IPS-18c (cell line): Measurements from ENCODE around the gene CD300LD.

Experiments used
- H3K4me3 ChIP-seq: 2 replicates; pipeline ENCODE4 v1.7.0; 2013; ENCODE audit warnings: low read depth, mild to moderate bottlenecking, low read length, moderate library complexity; ENCODE audit not compliant: insufficient read depth
- H3K9me3 ChIP-seq: one replicate; pipeline ENCODE4 v1.6.1; 2013; ENCODE audit warnings: mild to moderate bottlenecking, low read length, moderate library complexity; ENCODE audit not compliant: control insufficient read depth, insufficient read depth

Gene CD300LD

DNA sequence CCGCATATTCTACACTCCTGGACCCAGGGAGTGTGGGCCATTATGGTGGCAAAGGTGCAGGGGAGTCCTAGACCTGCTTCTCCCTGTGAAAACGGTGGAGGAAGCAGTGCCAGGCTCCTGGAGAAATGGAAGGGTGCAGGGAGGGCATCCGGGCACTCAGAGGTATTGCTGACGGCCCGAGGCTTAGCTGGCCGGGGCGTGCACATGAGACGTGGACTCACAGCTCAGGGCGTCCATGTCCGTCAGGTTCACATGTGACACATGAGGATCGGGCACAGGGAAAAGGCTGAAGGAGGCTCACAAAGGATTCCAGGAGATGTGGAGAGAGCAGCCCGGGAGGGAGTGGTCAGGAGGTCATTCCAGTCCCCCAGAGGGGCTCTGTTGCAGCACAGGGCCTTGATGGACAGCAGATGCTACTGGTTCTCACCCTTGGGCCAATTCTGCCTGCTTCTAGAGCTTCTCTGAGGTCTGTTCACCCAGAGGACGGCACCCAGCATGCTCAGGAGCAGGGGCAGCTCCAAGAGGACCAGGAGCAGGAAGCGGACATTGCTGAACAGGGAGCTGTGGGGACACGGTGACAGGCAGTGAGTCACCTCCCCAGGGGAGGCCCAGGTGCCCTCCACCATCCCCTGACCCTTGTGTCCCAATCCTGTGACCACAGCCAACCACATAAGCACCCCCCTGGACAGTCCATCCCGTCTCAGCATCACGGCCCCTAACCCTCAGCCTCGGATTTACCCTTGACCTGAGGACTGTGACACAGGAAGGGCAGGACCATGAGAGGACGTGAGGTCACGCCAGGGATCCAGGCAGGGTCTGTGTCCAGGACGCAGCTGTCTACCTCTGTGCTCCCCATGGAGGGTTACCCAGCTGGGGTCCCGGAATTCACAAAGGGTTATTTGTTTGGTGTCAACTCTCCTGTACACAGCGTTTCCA lies 50.6 kb downstream of the CD300LD start:
- H3K9me3 ChIP-seq: no peaks in the 10 kb centered on the region
- no peak overlapping the region for H3K4me3 ChIP-seq

DNA sequence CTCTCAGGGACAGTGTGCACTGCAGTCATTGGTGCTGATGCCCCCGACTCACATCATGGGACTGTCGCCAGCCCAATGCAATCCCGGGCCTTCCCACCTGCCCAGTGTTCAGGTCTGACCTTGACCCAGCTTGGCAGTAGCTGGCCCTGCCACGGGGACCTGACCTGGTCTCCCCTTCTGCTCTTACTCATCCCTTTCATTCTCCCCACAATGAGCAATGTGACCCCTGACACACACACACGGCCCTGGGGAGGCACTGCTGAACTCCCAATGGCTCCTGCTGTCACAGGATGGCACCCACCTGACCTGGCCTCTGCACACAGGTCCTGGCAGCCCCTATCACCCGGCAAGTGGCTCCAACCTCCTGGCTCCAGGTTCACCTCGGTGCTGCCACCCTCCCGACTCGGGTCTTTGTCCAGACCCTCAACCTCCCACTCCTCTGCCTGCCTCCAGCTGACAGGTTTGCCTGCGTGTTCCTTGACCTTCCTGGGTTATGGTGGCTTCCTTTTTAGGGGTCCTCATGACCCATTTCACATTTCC lies 52.7 kb downstream of the CD300LD start:
- Histone ChIP-seq H3K4me3 (no peak overlapping the region), H3K9me3 (no peaks in the 10 kb centered on the region)

DNA sequence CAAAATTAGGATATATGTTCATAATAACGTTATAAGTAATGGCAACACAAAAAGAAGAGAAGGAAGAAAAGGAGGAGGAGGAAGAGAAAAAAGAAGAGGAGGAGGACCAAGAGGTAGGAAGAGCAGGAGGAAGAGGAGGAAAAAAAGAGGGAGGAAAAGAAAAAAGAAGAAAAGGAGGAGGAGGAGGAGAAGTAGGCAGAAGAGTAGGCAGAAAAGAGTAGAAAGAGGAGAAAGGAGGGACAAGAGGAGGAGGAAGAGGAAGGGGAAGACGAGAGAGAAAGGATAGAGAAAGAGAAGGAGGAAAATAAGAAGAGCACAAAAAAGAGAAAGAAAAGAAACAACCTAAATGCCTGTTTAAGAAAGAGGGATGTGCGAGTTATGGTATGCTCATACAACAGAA lies 55.2 kb downstream of the CD300LD start:
- peaks cover 1% of the 10 kb centered on the region for H3K9me3 ChIP-seq
- no peak overlapping the region for H3K4me3 ChIP-seq

DNA sequence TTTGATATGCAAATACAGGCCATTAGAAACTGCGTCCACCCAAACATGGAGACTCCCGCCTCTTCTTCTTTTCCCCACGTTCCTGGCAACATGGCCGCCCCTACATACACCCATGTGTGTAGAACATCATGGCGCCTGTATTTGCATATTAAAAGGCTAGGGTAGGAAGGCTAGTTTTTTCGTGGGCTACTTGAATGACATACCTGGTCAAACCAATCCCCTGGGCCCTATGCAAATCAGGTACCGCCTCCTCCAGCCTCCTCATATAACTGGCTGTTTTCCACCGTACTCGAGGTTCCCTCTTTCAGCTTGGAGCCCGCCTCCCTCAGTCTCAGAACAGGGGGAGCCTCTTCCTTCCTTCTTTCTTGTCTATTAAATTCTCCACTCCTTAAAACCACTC lies 60.0 kb downstream of the CD300LD start:
- peaks cover 4% of the 10 kb centered on the region for H3K9me3 ChIP-seq
- no peak overlapping the region; the same call in 1 of the 2 replicates for H3K4me3 ChIP-seq

DNA sequence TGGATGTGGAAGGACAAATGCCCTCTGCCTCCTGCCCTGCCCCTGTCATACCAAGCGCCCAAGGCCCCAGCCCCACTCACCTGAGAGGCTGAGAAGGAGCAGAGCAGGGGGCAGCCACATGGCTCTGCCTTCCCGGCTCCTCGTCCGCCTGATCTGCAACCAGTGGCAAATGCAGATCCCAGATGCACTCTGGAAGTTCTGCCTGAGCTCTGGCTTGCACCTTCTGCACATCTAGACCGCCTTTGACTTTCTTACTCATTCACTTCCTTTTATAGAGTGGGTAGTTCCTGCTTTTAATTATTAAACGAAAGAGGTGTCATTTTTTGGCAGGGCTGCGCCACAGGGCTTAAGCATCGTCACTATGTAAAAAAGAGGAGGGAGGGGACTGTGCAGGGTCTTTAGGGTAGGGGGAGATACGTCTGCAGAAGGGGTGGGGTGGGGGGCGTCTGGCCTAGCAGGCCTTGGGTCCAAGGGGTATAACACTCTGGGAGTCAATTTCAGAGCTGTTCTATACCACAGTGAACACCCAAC lies 60.8 kb downstream of the CD300LD start, which contains the start of gene CD300LB:
Gene CD300LB (minus strand): TSS at position 245 of the 531 bp plus-strand sequence. CDS start 125 bp downstream, at position 120.
- peaks cover 4% of the 10 kb centered on the region for H3K9me3 ChIP-seq
- H3K4me3 ChIP-seq: no peak within 1 kb of the TSS

DNA sequence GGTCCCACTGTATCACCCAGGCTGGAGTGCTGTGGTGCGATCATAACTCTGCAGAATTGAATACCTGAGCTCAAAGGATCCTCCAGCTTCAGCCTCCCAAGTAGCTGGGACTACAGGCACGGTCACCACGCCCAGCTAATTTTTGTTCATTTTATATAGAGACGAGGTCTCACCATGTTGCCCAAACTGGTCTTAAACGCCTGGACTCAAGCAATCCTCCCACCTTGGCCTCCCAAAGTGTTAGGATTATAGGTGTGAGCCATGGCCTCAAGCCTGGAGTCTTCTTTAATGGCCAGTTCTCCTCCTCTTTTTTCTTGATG lies 61.3 kb downstream of the CD300LD start:
- H3K4me3 ChIP-seq: no peak overlapping the region
- peaks cover 4% of the 10 kb centered on the region for H3K9me3 ChIP-seq
